ENCODE measurements around the gene MARCKS. TPM values are rescaled to one million over a fixed set of nuclear protein-coding genes. Genes with fewer than 3 reads are reported as not detected.

The MARCKS gene
- total and polyA plus RNA-seq, 10 of the 15 experiments (the other 5 are each of a cell fraction or from before 2014, with no cell fraction given): 29.0 to 164 (median 74.5) TPM

- TF ChIP-seq ZNF592 (IDR thresholded peaks at IDR 0.05) (no peak), ASH2L (IDR thresholded peaks at IDR 0.05; ENCODE audit: borderline replicate concordance, low read depth) (no peak), EED (IDR thresholded peaks at IDR 0.05; ENCODE audit: low read depth) (no peak), ZNF217 (IDR thresholded peaks at IDR 0.05) (no peak), REST (IDR thresholded peaks at IDR 0.05; ENCODE audit: low read depth, low read length) (no peak)
These were observed 37.8 kb upstream of the MARCKS start (continued) for GRCh38 chr6:113819169-113819830.
